Activated T-helper 1 cell treated with anti-CD3 and anti-CD28 coated beads, Interleukin-2, amount 50 U/mL, for 16 hours (primary cell): ENCODE results near the gene HIPK4.
"Not testable (repeated sequence)": the region's sequence is repeated elsewhere in the genome, so short reads cannot be mapped to it uniquely, and the experiment has no call there.

Experiments used
- DNase-seq, 2 donors: peaks; one replicate each; pipeline ENCODE4 v3.0.0-alpha.2; 2020; ENCODE audit warnings: low read depth in 1 of 2, low spot score in 1 of 2

HIPK4 gene

GRCh38 chr19:40341601-40342482 lies 48.1 kb downstream of the HIPK4 start:
- no peak for DNase-seq

- no peak for DNase-seq
Measured at GRCh38 chr19:40339018-40339728, 50.8 kb downstream of the HIPK4 start.

DNA sequence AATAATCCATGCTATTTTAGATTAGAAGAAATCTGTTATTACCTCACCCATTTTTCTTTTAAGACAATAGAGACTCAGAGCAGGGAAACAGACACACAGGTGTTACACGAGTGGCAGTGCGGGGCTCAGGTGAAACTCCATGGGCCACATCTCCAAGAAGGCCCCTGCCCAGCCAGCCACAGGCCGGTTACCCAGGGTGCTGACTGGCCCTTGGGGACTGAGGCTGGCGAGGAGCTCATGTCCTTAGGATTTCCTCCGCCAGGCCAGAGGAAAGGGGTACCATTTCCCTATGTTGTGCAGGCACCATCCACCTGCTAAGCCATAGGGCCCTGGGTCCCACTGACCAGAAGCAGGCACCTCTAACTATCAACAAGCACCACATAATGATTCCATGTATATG lies 52.4 kb downstream of the HIPK4 start:
- no peak for DNase-seq

DNA sequence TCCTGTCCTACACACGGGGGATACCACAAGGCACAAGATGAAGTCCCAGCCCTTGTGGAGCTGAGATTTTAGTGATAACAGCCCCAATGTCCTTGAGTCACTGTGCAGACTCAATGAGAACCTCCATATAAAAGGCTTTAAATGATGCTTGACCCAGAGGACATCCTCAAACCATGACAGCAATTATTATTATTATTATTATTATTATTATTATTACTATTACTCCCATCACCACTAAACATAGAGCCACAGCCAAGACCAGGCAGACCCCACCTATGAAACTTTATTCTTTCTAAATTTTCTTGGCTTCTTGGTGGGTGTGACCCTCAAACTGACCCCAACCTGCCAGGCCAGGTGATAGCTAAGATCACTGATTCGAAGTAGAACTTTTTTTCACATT lies 52.9 kb downstream of the HIPK4 start:
- no peak for DNase-seq

DNA sequence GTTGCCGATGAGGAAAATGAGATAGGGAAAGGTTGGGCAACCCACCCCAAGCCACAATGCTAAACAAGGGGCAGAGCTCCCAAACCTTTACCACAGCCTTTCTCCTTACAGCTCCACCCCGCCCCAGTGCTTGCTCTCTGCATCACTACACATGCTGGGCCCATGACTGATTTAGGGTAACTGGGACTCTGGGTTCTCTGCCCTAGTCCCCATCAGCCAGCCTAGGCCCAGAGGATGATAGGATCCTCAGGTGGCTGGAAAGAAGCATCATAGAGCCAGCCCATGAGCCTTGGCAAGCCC lies 53.4 kb downstream of the HIPK4 start:
- no peak for DNase-seq

- no peak for DNase-seq
Measured at GRCh38 chr19:40335855-40336600, 54.0 kb downstream of the HIPK4 start.

GRCh38 chr19:40335101-40335500 lies 54.9 kb downstream of the HIPK4 start:
- no peak for DNase-seq

DNA sequence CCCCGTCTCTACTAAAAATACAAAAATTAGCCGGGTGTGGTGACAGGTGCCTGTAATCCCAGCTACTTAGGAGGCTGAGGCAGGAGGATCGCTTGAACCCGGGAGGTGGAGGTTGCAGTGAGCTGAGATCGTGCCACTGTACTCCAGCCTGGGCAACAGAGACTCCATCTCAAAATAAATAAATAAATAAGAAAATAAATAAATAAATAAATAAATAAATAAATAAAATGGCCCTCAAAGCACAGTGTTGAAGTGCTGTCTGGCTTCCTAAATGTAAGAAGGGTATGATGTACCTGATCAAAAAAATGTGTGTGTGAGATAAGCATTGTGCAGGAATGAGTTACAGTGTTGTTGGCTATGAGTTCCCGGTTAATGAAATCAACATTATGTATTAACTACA lies 56.9 kb downstream of the HIPK4 start:
- DNase-seq, result not testable (repeated sequence)

- no peak for DNase-seq
Measured at GRCh38 chr19:40332669-40333068, 57.3 kb downstream of the HIPK4 start.

DNA sequence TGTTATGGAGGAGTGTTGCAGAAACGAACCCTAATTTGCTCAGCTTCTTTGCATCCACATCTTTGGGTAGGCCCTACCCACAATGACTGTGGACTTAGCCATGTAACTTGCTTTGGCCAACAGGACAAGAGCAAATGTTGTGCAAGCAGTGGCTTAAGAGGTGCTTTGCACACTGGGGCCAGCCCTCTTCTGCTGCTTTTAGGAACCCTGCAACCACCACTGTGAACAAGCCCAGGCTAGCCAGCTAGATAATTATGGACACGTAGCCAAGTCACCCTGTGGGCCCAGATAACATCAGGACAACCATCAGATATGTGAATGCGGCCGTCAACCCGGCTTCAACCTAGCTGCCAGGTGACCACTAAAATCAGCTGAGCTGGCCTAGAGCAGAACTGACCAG lies 58.9 kb downstream of the HIPK4 start:
- DNase-seq, result no peak
